22Rv1 (cell line): ENCODE results near the gene KLF12.

Experiments
- H3K27ac ChIP-seq: fragments of 450-650 bp; 2 replicates; pipeline ENCODE4 v1.5.1; 2017
- CTCF ChIP-seq: fragments of 450-650 bp; IDR thresholded peaks from 2 replicates; pipeline ENCODE4 v1.5.1; 2017; ENCODE audit warnings: mild to moderate bottlenecking
- ZFX ChIP-seq: fragments of 450-650 bp; IDR thresholded peaks from 2 replicates; pipeline ENCODE4 v1.6.1; 2017; ENCODE audit warnings: antibody characterized with exemption, borderline replicate concordance

KLF12 gene

GRCh38 chr13:74114202-74114601 is 20.0 kb downstream of the KLF12 start:
- no peak for TF ChIP-seq ZFX
- TF ChIP-seq CTCF = no peak
- no peak overlapping the region for H3K27ac ChIP-seq

GRCh38 chr13:74111901-74112824 is 22.0 kb downstream of the KLF12 start:
- TF ChIP-seq CTCF (no peak), ZFX (no peak)
- no peak overlapping the region for H3K27ac ChIP-seq

GRCh38 chr13:74111399-74111798 is 22.8 kb downstream of the KLF12 start:
- no peak overlapping the region for H3K27ac ChIP-seq
- TF ChIP-seq ZFX = no peak
- no peak for TF ChIP-seq CTCF

GRCh38 chr13:74110053-74110452 is 24.2 kb downstream of the KLF12 start:
- no peak for TF ChIP-seq ZFX
- H3K27ac ChIP-seq = no peak overlapping the region

- TF ChIP-seq ZFX (no peak), CTCF (no peak)
- H3K27ac ChIP-seq = no peak overlapping the region
Measured at GRCh38 chr13:74107598-74107997, 26.6 kb downstream of the KLF12 start.

GRCh38 chr13:74105871-74106270 is 28.3 kb downstream of the KLF12 start:
- H3K27ac ChIP-seq = no peak overlapping the region
- TF ChIP-seq ZFX = no peak
- no peak for TF ChIP-seq CTCF

- H3K27ac ChIP-seq = no peak overlapping the region
- no peak for TF ChIP-seq ZFX
- TF ChIP-seq CTCF = no peak
Measured at GRCh38 chr13:74104661-74105275, 29.4 kb downstream of the KLF12 start.
